NCI-H2081 (cell line): ENCODE results near the gene USP26.
"Not testable (repeated sequence)": the region's sequence is repeated elsewhere in the genome, so short reads cannot be mapped to it uniquely, and the experiment has no call there.

Experiments used
- DNase-seq, 2 experiments: peaks; one replicate each; lab custom pipeline; 2025; lab: John Stamatoyannopoulos, UW

The USP26 gene

GRCh38 chrX:133042260-133042659, 54.6 kb downstream of the USP26 start:
- DNase-seq = no peak

GRCh38 chrX:133033010-133033409, 63.9 kb downstream of the USP26 start:
- DNase-seq = no peak

DNA sequence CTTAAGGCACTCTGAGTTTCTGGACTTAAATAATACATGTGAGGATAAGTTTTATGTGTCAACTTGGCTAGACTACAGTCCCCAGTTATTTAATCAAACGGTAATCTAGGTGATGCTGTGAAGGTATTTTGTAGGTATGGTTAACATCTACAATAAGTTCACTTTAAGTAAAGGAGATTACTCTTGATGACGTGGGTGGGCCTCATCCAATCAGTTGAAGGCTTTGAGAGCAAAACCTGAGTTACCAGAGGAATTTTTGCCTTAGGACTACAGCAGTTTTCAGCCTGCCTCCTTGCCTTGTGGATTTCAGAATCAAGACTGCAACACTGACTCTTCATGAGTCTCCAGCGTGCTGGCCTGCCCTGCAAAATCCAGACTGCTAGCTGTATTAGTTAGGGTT, 78.7 kb downstream of the USP26 start:
- DNase-seq = no peak

DNA sequence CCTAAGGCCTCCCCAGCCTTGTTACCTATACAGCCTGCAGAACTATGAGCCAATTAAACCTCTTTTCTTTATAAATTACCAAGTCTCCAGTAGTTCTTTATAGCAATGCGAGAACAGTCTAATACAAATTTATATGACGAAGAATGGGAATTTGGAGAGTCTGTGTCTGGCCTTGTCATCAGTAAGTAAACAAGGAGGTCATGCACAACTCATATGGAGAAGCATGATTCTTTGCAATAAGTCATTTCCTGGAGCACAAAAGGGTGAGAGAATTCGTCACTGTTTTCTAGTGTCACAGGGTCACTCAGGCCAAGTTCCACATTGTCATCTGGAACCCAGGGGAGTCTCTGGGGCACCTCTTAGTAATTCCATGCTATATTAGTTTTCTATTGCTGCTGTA, 89.5 kb downstream of the USP26 start:
- no peak for DNase-seq

DNA sequence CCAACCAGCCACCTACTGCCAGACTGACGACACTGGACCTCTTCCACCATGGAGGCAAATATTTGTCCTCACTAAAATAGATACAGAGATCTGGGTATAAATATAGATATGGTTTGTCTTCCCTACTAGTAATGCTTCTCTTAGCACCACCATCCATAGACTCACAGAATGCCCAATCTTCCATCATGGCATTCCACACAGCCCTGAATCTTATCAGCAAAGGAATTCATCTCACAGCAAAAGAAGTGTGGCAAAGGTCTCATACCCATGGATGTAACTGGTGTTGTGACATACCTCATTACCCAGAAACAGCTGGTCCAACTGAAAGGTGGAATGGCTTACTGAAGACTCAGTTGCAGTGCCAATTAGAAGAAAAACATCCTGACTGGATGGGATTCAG, 91.3 kb downstream of the USP26 start:
- DNase-seq = no peak

DNA sequence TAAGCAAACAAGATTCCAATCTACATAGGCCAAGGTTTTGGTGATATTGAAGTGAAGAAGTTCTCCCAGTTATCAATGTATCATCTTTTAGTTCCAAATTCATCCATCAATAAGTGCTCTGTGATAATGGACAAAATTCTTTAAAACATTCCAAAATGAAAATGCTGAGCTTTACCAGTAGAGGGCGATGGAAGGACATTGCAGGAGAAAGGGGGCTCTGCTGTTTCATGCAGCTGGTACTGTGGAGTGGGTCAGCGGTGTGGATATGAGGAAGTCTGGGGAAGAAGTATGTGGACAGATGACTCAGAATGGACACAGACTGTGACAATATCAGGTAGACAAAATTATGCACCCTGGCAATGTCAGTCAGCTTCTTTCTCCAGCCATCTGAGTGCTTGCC, 91.9 kb downstream of the USP26 start:
- DNase-seq = no peak

DNA sequence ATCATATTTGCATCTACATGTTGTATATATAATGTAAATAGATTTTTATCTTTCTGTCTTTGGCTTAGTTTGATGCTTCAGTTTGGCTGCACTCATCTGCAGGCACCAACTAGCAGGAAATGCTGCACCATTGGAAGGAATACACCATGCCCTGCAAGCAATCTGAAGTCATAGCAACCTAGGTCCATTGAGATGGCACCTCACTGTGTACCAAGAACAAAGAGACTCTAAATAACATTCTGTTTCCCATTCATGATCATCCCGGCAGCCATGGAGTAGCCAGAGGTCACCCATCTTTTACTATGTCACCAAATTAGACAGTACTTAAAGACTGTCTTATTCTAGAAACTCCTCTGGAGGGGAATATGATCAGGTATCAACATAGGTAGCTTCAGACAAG, 97.7 kb downstream of the USP26 start:
- no peak for DNase-seq

- DNase-seq = no peak
Observed at GRCh38 chrX:132990835-132991234, 106.1 kb downstream of the USP26 start.

GRCh38 chrX:132986556-132986955, 110.4 kb downstream of the USP26 start:
- no peak for DNase-seq

GRCh38 chrX:132984058-132984650, 112.8 kb downstream of the USP26 start:
- DNase-seq = no peak

- DNase-seq = no peak
Observed at GRCh38 chrX:132983496-132983895, 113.4 kb downstream of the USP26 start.

DNA sequence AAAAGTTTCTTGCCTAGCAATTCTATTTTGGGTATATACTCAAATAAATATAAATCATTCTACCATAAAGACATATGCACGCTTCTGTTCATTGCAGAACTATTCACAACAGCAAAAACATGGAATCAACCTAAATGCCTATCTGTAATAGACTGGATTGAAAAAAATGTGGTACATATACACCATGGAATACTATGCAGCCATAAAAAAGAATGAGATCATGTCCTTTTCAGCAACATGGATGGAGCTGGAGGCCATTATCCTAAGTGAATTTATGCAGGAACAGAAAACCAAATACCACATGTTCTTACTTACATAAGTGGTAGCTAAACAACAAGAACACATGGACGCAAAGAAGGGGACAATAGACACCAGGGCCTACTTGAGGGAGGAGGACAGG, 116.9 kb downstream of the USP26 start:
- DNase-seq = not testable (repeated sequence)
